SH-SY5Y (cell line): ENCODE data around the gene TCAIM.

Experiments
- GATA2 ChIP-seq: IDR thresholded peaks from 2 replicates; pipeline ENCODE4 v1.6.1; 2011; ENCODE audit warnings: mild to moderate bottlenecking, low read depth, low read length
- GATA3 ChIP-seq: IDR thresholded peaks from 2 replicates; pipeline ENCODE4 v1.6.1; 2011; ENCODE audit warnings: low read depth, mild to moderate bottlenecking, low read length, moderate library complexity

DNA sequence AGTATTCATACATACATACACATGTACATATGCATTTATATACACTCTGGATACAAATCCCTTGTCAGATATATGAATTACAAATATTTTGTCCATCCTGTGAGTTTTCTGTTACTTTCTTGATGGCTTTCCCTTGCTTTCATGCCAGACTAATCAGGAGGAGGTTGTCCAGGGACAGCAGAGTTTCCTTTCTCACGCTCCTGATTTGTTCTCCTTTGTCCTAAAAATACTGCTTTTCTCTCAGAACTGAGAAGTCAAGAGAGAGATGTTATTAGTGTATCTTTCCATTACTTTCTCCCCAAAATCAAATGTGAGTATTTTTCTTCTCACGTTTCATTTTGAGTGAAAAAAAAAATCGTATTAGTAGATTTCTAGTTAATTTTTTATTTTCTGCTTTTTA, 12.1 kb upstream of the TCAIM start:
- TF ChIP-seq GATA3 (no peak), GATA2 (no peak)
